NCI-H2029 treated with DMSO at 0.1 percent for 48 hours (cell line): Measurements from ENCODE around the gene SUPT6H.
A peak's percentile ranks its signal among the peaks of the same experiment; 100 is the strongest.

ENCODE experiments used
- DNase-seq: peaks from one replicate; lab custom pipeline; 2025; lab: John Stamatoyannopoulos, UW

The SUPT6H gene

GRCh38 chr17:28661635-28662526 is at the start of gene SUPT6H, which contains the start of gene SDF2:
Gene SUPT6H, plus strand, starts transcription at chr17:28662205. Its CDS starts 11,197 bp downstream, at chr17:28673402.
Gene SDF2, minus strand, starts transcription at chr17:28661906. Its CDS starts 30 bp downstream, at chr17:28661876.
- DNase-seq = peak; percentile 83

- no peak for DNase-seq
Observed at GRCh38 chr17:28612531-28612930, 49.5 kb upstream of the SUPT6H start.

GRCh38 chr17:28612936-28613872 is 48.8 kb upstream of the SUPT6H start:
- DNase-seq = no peak

DNA sequence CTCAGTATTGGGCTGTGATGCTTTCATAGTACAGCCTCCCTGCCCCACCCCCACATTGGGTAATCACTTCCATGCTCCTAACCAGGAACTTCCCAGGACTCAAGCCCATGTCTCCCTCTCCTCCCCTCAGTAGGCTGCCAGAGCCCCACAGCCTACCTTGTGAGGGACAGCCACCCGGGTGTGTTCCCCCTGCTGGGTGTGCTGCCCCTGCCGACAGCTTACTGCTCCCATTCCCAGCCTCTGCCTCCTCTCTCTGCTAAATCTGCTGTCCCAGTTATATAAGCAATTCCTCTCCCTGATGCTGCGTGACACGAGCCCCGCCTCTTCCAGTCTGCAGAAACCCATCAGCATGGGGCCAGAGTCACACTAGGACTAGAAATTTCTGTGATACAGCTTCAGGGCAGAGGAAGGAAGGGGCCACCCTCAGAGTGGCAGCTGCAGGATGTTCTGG is 48.0 kb upstream of the SUPT6H start, which contains the start of gene RSKR:
Gene RSKR, minus strand, starts transcription at position 255 of the 451 bp plus-strand sequence. Its CDS starts 24 bp downstream, at position 231.
- no peak for DNase-seq

DNA sequence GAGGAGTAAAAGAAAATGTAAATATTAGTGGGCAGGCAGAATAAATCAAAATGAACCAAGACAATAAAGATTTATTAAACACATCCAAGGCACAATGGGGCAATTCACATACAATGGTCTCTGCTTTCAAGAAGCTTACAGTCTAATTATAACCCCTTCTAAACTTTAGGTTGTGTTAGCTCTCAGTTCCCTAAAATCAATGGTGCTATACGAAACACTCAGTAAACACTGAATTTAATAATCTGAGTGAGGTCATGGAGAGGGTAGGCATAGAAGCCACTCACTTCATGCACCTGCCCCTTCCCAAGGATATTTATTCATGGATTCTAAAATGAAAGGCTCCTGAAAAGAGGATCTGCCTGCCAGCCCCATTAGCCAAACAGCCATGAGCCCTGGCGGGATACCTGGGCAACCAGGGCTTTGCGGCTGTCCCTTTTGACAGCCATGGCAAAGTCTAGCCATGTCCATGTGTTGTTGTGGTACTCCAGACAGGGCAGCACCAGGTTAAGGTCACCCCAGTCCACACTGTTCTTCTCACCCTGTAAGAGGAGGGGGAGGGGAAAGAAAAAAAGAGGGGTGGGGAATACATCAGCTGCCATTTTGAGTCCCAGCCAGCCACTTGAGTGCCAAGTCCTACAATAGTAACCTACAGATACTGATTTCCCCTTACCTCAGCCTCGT is 46.6 kb upstream of the SUPT6H start:
- no peak for DNase-seq

DNA sequence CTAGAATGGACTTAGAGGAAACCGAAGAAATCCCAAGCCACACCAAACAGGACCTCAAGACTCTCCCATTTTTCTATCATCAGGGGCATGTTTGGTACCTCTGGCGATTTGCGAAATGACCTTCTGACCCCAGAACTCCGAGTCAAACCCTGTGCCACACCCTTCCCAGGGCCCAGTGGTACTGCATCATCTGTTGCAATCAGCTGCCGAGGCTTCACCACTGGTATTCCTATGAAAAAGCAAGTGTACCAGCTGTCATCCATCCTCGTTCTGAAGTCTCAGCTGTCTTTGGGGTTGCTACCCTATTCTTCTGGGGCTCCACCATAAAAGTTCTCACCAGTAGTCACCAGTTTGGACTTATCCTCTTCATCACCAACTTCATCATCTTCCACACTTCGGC is 45.7 kb upstream of the SUPT6H start:
- DNase-seq = no peak

GRCh38 chr17:28618464-28618863 is 43.5 kb upstream of the SUPT6H start:
- no peak for DNase-seq

DNA sequence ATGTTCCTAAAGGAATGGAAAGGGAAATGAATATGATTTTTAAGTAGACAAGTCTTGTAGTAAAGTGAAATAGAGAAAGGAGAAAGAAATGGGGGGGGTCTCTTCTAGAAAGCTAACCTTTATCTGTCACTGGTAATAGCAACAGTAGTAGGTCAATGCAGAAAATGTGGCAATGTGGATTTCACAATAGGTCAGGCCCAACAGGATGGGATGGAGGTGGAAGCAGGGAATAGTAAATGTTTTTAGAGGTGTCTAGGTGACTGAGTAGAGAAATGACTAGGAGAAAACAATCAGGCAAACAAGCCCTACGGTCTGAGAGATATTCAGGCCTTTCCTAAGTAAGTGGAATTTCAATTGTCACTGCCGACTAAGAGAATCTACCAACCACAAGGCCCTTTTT is 42.0 kb upstream of the SUPT6H start:
- no peak for DNase-seq

DNA sequence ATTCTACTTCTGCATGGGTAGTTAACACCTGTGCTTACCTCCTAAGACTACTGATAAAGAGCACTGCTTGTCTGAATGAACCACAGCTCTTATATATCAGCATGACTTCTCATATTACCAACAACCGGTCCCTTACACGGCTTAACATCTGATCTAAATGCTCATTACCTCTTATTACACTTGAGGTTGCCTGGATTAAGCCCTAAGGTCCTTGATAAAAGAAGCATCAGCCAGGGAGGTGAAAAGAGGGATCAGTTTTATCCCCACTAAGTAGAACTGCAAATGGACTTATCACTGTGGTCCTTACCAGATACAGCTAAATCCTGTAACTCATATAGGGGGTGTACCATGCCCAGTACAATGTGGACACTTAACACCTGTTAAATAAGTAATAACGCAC is 39.8 kb upstream of the SUPT6H start:
- DNase-seq = no peak

GRCh38 chr17:28623696-28624095 is 38.3 kb upstream of the SUPT6H start:
- no peak for DNase-seq

DNA sequence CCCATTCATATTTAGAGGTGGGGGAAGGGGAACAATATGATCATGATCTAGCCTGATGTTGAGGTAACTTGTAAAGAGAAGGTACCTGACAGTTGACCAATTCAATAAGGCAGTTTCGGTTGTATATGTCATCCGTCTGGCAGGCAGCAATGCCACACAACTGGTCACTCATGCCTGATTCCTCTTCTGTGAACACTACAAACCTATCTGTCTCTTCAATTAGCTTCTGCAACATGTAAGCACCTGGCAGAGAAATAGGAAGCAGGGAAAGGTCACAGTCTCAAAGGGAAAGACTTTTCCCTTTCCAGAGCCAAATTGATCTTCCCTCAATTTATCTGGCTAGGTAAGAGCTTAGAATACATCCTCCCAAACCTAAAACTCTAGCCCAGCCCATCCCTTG is 37.9 kb upstream of the SUPT6H start:
- DNase-seq = no peak

GRCh38 chr17:28626818-28627217 is 35.2 kb upstream of the SUPT6H start:
- DNase-seq = no peak

DNA sequence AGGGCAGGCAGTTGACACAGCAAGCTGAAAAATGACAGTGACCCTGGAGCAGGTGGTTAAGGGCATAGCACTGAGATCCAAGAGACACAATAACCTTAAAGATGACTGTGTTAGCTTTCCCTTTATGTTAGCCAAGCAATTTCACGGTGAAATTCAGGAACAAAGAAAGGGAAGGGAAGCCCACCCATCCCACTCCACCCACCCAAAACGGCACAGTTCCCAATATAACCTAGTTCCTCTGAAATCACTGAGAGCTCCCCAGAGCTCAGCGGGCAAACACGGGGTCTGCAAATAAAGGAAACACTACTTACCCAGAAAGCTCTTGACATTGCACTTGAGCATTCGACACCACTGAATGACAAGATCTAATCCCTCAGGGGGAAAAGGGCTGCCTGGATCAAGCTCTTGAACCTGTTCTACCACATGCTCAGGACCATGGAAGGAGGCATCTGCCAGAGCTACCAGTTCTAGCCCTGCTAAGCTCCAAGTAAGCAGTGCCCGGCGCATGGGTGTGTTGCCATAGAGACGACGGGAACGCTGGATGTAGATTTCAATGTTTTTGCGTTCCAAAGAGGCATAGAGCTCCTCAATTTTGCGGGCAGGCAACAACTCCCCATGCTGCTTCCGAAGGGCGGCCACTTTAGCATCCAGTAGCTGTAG is 27.7 kb upstream of the SUPT6H start:
- DNase-seq = no peak

DNA sequence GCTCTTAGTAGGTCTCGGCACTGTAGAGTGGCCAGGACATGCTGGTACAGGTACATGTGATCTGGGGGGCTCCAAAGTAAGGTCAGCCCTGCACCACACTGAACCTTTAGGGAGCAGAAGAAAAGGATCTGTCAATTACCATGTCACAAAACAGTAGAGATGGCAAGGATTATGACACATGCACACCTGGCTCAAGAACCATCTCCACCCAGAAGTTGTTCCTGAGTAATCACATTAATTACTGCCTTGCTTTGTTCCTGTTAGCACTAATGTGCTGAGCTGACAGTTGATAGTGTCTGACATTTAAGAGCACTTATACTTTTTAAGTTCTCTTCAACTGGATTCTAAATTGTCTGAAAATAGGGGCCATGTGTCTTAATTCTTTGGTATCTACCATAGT is 26.5 kb upstream of the SUPT6H start:
- no peak for DNase-seq

DNA sequence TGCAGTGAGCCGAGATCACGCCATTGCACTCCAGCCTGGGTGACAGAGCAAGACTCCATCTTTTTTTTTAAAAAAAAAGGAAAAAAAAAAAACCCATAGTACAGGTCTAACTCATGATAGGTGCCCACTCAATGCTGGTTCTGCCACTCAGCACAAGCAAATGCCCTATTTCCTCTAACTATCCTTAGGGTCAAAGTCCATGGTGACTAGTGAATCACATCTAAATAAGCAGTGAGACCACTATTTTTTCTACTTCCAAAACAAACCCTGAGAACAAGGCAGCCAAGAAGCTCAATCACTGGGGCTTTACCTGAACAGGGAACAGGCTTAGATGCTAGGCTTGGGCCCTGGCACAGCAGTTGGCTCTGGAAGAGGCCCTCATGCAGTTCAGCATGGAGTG is 20.4 kb upstream of the SUPT6H start:
- no peak for DNase-seq

DNA sequence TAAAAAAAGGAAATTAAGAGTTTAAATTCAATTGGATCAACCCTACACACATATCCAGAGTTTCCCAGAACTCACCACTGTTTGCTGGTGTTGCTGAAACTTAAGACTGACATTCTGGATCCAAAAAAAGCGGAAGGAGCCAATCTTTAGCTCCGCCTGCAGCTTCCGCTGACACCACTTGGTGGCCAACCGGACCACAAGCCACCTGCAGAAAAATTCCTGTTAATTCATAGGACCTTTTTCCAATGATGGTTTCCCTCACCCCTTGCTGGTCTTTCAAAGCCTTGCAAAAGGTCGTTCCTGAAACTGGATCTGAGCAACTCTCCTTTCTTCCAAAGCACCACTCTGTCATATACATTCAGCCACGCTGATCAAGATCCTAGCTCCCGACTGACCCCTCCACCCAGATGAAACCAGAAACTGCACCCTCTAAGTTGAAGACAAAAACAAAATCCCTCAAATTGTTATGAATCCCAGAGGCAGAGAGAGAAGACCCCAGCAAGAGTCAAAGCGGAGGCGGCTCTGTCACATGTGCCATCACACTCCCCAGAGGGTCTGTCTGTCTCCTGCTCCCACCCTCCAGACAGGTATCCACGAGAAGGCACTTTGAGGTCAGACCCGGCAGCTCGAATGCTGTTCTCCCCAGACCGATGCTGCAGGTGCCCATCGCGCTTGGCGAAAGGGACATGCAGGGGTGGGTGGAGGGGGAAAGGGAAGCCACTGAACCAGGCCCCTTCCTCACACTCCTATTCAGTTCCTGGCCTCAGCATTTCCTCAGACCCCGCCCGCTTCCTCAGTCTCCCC is 17.8 kb upstream of the SUPT6H start:
- no peak for DNase-seq

GRCh38 chr17:28644787-28645575 is 17.0 kb upstream of the SUPT6H start, which contains the start of gene BLTP2:
Gene BLTP2, minus strand, starts transcription at chr17:28645158. Its CDS starts 102 bp downstream, at chr17:28645056.
- peak; percentile 61 for DNase-seq

DNA sequence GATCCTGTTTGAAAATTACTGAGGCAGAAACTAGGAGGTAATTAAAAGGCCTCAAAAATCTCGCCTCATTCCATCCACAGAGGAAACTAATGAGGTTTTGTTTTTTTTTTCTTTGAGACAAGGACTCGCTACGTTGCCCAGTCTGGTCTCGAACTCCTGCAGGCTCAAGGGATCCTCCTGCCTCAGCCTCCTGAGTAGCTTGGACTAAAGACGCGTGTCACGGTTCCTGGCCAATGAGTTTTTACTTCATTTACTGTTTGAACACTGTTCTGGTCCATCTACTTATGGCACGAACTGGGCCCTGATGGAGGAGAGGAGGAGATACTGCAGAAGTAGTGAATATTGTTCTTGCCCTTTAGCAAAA is 16.4 kb upstream of the SUPT6H start:
- no peak for DNase-seq

DNA sequence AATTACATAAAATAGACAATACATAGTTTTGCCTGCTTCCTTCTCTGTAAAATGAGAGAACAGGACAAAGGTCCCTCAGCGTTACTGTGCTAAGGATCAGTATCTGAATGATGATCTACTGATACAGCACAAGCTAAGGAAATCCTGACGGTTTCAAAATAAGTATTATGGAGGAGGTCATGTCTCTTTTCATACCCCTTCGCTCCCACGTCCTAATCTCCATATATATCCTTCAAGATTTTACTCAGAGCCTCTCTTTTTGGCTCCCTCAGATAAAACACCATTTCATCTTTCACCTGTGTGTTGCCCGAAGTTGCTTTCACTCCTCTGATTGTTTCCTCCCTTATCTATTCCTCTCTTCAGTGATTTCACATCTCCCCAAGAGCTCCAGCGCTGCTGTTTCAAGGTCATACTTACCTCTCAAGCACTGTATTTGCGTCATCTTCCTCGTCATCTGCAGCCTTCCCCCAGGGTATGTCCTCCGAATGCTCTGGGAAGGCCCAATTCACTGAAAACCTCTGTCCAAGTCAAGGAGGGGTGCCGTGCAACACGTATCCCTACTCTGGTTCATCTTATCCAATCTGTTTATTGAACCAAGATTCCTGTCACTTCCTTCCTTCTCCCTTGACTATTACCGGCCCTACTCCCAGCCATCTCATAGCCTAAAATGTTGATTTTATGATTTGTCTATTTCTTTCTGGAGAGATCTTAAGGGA is 15.8 kb upstream of the SUPT6H start:
- no peak for DNase-seq
